Activated naive CD4-positive, alpha-beta T cell treated with Interleukin-2 at 50 U/mL for 16 hours (primary cell): ENCODE data around the gene FBXL17.
"Not testable (repeated sequence)": the region's sequence is repeated elsewhere in the genome, so short reads cannot be mapped to it uniquely, and the experiment has no call there.

ENCODE experiments used
- DNase-seq: peaks from one replicate; pipeline ENCODE4 v3.0.0-alpha.2; 2020

Gene FBXL17

DNA sequence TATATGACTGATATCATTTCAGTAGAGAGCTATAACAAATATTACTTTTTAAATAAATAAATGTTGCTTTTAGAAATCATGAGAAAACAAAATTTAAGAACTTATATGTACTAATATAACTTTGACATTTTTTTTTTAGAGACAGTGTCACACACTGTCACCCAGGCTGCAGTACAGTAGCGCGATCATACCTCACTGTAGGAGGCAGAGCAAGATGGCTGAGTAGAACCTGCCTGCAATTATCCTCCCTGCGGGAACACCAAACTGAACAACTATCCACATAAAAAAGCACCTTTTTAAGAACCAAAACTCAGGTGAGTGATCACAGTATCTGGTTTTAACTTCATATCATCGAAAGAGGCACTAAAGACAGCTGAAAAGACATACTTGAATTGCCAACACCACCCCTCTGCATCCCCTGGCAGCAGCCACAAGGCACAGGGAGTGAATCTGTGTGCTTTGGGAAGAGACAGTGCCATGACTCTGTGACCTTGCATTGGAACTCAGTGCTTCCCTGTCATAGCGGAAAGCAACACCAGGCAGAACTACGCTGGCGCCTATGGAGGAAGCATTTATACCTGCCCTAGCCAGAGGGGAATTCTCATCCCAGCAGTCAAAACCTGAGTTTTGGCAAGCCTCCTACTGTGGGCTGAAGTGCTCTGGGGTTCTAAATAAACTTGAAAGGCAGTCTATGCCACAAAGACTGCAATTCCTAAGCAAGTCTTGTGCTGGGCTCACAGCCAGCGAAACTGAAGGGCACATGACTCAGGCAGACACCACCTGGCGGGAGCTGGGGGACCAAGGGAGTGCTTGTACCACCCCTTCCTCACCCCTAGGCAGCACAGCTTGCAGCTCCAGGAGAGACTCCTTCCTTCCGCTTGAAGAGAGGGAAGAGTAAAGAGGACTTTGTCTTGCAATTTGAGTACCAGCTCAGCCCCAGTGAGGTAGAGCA lies 142.7 kb downstream of the FBXL17 start:
- DNase-seq, result no peak

DNA sequence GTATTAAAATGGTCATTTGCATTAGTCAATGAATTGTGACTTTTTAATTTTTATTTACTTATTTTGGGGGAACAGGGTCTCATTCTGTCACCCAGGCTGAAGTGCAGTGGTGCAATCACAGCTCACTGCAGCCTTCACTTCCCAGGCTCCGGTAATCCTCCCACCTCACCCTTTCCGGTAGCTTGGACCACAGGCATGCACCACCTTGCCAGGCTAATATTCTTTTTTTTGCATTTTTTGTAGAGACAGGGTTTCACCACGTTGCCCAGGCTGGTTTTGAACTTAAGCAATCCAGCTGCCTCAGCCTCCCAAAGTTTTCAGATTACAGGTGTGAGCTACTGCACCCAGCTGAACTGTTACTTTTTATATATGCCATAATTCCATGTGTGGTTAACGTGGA lies 143.4 kb downstream of the FBXL17 start:
- DNase-seq, result no peak

- DNase-seq, result no peak
Measured at GRCh38 chr5:108233617-108234155, 148.2 kb downstream of the FBXL17 start.

DNA sequence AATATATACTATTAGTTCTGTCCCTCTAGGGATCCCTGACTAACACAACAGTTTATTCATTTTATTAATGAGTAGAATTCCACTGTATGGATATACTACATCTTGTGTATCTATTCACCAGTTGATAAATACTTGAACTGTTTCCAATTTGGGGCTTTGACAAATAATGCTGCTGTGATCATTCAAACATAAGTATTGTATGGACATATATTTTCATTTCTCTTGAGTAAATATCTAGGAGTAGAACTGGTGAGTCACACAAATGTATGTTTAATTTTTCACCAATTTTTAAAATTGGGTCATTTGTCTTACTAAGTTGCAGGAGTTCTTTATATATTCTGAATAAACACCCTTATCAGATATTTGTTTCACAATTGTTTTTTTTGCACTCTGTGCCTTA lies 149.1 kb downstream of the FBXL17 start:
- no peak for DNase-seq

- DNase-seq, result no peak
Measured at GRCh38 chr5:108222011-108222410, 159.9 kb downstream of the FBXL17 start.

GRCh38 chr5:108220834-108221233 lies 161.1 kb downstream of the FBXL17 start:
- no peak for DNase-seq

- DNase-seq, result no peak
Measured at GRCh38 chr5:108216890-108217289, 165.0 kb downstream of the FBXL17 start.

DNA sequence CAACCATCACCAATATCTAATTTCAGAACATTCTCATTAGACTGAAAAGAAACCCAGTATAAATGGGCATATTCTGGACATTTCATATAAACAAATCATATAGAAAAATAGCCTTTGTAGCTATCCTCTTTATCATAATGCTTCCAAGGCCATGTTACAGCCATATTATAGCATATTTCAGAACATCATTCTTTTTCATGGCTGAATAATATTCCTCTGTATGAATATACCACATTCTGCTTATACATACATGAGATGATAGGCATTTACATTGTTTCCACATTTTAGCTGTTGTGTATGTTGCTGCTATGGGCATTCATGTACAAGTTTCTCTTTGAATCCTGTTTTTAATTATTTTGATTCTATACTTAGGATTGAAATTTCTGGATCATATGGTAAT lies 167.0 kb downstream of the FBXL17 start:
- no peak for DNase-seq

- DNase-seq, result no peak
Measured at GRCh38 chr5:108212775-108213346, 169.0 kb downstream of the FBXL17 start.

DNA sequence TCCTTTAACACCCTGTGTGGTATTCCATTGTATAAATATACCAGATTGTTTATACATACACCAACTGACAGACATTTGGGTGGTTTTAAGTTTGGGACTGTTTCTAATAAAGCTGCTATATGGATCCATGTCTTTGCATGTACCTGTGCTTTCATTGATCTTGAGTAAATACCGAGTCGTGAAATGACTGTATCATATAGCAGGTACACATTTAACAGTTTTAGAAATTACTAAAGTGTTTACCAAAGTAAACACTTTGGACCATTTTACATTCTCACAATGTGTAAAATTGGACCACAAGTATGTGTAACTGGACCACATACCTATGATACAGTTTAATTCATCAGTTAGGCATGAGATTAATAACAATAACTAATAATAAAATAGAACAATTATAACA lies 175.2 kb downstream of the FBXL17 start:
- no peak for DNase-seq

GRCh38 chr5:108201721-108202120 lies 180.2 kb downstream of the FBXL17 start:
- no peak for DNase-seq

- DNase-seq, result no peak
Measured at GRCh38 chr5:108196276-108196675, 185.6 kb downstream of the FBXL17 start.

DNA sequence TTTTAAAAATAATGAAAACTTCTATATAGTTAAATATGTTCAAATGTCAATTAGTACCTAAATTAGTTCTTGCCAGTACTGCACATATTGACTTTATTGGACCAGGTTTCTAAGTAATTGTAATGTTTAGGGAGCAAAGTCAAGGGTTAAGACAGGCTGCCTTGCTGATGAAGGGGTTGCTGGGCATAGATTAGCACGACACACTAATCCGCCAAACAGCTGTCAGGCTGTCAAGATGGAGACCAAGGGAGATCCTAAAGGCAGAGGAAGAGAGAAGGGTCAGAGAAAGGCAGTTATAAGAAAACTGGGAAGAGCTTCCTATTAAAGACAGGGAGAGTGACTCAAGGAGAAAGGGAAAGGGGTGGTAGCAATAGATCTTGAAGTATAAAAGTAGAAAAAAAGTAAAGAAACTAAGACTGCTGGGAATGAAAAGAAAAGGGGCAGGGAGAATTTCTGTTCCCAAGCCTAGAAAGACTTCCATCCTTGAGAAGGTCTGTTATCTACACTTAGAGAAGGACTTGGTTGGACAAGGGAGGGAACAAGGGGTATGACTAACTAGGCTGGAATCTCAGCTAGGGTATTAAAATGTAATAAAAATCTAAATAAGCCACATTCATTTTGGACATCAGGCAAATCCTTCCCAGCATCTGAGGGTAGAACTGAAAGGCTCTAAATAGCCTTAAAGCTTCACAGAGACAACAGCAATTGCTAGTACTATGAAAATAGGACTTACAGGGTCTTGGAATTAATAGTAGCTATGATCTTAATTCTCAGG lies 188.7 kb downstream of the FBXL17 start:
- no peak for DNase-seq

DNA sequence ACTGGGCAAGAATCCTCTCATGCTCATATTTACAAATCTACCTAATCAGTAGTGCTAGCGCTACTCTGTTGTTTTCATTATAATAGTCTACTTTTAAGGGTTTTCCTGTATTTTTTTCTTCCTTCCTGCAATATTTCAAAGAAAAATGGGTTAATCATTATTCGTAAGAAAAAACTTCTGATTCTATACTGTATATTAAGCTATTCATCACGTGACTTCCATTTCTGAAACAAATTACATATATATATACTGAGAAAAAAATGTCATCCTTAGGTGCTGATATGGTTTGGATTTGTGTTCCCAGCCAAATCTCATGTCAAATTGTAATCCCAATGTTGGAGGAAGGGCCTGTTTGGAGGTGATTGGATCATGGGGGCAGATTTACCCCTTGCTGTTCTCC lies 197.0 kb downstream of the FBXL17 start:
- DNase-seq, result no peak

DNA sequence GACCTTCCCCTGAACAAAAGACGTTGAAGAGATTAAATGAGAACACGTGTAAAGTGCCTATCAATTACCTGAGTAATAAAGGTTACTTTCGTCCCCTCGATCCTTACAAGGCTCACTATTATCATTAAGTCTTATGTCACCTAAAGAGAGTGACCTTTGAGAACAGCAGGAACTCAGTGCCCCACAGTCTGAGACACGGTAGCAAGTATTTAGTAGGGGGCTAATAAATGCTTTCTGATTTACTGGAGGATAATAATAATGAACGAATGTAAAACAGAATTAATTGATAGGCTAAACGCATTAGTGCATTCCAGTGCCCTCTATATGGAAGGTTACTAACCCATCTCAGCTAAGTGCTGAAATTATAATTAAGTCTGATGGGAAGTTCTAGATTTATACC lies 199.9 kb downstream of the FBXL17 start:
- no peak for DNase-seq

- no peak for DNase-seq
Measured at GRCh38 chr5:108174286-108174685, 207.6 kb downstream of the FBXL17 start.

GRCh38 chr5:108171759-108172158 lies 210.1 kb downstream of the FBXL17 start:
- no peak for DNase-seq

DNA sequence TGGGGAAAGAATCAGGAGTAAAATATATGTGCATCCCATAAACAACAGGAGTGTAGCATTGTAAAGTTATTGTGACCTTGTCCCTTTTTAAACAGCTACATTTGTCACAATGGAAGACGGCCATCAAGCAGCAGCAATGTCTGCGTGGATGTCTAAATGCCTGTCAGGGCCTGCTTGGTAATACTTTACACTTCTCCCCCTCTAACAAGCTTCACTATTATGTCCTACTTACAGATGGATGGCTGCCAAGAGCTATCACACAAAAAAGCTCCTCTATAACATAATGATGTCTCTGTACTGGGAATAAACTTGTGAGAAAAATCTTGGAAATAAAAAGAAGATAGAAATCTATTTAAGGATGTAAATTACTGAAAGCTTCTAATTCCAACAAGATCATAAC lies 213.0 kb downstream of the FBXL17 start:
- DNase-seq, result no peak

- DNase-seq, result no peak
Measured at GRCh38 chr5:108167174-108167573, 214.7 kb downstream of the FBXL17 start.

GRCh38 chr5:108164574-108164973 lies 217.3 kb downstream of the FBXL17 start:
- no peak for DNase-seq

GRCh38 chr5:108152854-108153253 lies 229.0 kb downstream of the FBXL17 start:
- DNase-seq, result not testable (repeated sequence)

DNA sequence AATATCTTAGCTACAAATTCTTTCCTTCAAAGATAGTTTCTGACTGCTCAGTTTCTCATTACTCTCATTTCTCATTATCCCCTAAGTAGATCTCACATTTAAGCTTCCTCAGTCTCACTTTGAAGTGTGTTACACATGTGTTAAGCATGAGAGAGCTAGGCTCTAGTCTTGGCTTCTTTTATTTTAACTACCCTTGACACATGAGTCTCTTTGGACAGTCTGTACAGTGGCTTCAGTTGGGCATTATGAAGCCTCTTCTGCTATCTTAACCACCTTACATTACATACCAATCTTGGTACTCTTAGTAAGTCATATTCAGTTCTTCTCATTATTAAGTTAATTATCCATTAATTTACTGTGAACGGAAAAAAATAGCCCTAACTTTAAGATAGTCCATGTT lies 232.5 kb downstream of the FBXL17 start:
- DNase-seq, result no peak

DNA sequence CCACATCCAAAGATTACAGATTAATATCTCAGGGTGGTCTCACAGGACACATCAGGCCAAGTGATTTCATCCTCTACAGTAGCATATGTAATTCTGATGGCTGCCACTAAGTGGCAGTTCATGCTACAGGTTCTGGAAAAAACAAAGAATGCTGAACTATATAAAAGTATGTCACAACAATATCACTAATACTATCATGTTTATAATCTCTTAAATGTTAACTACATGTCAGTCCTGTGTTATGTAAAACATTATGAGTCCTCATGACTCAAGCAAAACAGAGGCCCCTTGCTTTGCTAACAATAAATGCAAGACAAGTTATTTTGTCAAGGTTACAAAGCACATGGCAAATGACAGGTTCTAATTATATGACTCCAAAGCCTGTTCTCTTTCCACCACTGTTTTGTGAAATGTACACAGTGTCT lies 233.2 kb downstream of the FBXL17 start:
- DNase-seq, result no peak
